ENCODE measurements around the gene RPL22.

DNA sequence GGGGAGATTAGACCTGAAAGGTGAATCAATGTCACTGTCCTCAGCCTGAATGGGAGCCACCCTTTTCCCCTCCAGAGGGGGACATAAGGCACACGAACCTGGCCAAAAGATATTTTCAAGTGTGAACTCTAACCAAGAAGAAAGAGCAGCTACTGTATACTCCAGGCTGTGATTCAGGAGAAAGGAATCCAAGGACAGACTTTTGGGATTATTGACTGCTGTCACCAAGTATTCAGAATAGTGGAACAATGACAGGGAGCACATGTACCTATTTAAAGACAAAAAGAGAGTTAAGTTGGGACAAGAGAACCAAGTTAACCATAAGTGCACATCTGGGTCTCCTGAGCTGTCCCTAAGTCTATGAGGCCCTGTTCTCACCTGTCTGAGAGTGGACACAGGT, 34.0 kb upstream of the RPL22 start:
- TF ChIP-seq, protein P1, sequence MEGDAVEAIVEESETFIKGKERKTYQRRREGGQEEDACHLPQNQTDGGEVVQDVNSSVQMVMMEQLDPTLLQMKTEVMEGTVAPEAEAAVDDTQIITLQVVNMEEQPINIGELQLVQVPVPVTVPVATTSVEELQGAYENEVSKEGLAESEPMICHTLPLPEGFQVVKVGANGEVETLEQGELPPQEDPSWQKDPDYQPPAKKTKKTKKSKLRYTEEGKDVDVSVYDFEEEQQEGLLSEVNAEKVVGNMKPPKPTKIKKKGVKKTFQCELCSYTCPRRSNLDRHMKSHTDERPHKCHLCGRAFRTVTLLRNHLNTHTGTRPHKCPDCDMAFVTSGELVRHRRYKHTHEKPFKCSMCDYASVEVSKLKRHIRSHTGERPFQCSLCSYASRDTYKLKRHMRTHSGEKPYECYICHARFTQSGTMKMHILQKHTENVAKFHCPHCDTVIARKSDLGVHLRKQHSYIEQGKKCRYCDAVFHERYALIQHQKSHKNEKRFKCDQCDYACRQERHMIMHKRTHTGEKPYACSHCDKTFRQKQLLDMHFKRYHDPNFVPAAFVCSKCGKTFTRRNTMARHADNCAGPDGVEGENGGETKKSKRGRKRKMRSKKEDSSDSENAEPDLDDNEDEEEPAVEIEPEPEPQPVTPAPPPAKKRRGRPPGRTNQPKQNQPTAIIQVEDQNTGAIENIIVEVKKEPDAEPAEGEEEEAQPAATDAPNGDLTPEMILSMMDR (IDR thresholded peaks at IDR 0.05) = no peak
- TF ChIP-seq POLR2A (IDR thresholded peaks at IDR 0.05) (no peak), POLR2AphosphoS5 (IDR thresholded peaks at IDR 0.05) (no peak), EP300 (IDR thresholded peaks at IDR 0.05; ENCODE audit: low read depth) (no peak)

Data from transverse colon (tissue), 4 donors.